HG03039 (cell line): ENCODE measurements around the gene NOTCH4.
"Not testable (repeated sequence)": the region's sequence is repeated elsewhere in the genome, so short reads cannot be mapped to it uniquely, and the experiment has no call there.

Experiments
- ATAC-seq: cut with Tn5 transposase; IDR thresholded peaks from one replicate; pipeline ENCODE4 v1.9.1; 2021; ENCODE audit warnings: mild to moderate bottlenecking, moderate library complexity; ENCODE audit not compliant: unreplicated experiment

Gene NOTCH4

DNA sequence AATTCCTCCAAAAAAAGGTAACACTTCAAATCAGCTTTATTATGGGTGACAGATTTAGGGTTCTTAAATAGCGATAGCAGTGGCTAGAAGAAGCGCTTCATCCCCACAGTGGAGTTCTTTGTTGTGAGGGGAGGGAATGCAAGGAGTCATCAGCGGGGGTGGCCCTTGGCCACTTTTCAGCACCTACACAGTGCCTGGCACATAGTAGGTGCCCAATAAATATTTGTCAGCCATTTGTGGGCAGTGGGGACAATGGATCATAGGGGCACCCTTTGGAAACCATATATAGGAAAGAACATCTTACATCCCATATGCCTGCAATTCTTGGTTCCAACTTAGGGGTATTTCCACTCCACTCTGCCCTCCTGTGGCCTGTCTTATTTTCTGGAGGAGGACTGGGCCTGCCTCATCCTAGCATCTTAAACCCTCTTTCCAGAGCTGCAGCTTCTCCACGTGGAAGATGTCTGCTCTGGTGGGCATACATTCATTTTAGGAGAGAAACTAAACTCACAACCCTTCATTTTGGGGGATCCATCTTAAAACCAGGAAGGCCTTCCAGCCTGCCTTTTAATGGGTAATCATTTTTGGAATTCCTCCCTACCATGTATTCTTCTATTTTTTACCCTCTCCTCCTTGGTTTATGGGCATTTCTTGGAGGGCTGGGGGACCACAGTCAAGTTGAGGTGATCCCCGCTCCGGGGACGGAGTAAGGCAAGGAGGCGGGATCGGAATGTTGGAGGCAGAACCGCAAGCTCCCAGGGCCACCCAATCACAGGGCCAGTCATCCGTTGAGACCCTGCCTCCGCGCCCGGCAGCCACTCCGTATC lies 28.8 kb downstream of the NOTCH4 start:
- ATAC-seq = no peak

GRCh38 chr6:32194388-32194787 lies 29.5 kb downstream of the NOTCH4 start:
- no peak for ATAC-seq

- not testable (repeated sequence) for ATAC-seq
Measured at GRCh38 chr6:32193096-32193495, 30.8 kb downstream of the NOTCH4 start.

- no peak for ATAC-seq
Measured at GRCh38 chr6:32192608-32193039, 31.2 kb downstream of the NOTCH4 start, which contains the start of gene GPSM3. Gene GPSM3 (minus strand): TSS chr6:32192643. CDS start chr6:32192513, 130 bp downstream.

DNA sequence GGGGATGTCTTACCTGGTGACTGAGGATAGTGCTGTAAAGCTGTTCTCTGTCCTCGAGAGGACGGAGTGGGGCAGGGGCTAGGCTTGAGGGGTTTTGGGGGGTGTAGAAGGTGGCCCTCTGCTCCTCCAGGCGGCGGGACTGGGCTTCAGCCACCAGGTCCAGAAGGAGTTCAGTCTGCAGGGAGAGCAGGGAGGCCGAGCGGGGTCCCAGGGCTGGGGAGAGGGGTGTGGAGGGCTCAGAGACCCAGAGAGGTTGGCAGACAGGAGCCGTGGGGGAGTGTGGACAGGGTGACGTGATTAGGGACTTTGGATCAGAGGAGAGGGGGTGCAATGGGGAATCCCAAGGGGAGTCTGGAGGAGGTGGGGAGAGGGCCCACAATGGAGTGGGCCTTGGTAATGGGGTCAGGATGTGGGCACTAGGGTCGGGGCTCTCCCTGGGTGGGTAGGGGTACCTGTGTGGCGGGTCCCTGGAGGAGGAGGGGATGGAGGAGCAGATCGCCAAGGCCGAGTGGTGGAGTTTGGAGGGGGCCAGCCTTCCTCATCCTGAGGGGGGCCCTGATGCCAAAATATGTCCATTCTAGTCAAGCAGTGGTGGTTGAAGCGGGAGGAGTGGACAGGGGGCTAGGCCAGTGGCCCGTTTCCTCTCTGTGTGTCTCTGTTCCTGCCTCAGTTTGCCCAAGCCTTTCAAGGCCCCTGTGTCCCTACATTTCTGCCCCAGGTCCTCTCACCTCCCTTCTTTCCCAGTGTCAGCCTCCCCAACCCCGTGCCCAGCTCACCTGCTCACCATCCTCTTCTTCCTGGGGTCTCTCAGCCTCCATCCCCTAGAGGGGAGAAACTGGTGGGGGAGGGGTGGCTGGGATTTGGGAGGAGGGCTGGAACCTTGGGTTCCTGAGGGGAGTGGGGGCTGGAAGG lies 31.9 kb downstream of the NOTCH4 start:
- ATAC-seq = no peak

DNA sequence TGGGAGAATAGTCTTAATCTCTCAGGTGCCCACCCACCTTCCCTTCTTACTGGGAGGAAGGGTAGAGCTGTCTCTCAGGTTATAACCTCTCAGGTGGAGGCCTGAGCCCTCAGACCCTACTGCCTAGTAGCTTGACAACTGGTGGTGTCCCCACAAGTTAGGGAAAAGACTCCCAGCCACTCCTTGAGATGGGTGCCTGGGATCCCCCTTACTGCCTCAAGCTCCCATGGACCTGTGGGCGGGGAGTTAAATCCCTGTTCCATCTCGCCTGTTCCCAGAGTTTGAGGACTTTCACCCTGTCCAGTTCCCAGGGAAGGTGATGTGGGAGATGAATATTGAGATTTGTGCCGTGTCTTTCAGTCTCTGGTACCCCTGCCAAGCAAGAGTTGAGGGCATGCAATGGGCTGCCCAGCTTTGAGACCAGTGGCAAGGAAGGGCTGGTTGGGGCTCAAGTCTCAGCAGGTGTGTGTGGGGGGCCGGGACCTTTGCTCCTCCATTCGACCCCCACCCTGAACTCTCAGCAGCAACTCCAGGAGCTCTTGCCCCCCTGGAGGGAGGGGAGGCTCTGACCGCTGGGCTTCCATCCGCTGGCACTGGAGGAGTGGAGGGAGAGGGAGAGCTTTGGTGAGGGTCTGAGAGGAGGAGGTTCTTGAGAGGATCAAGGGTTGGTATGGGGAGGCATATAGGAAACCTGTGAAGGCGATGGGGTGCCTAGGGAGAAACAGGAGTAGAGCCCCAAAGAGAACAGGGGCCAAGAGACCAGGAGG lies 32.8 kb downstream of the NOTCH4 start:
- no peak for ATAC-seq

DNA sequence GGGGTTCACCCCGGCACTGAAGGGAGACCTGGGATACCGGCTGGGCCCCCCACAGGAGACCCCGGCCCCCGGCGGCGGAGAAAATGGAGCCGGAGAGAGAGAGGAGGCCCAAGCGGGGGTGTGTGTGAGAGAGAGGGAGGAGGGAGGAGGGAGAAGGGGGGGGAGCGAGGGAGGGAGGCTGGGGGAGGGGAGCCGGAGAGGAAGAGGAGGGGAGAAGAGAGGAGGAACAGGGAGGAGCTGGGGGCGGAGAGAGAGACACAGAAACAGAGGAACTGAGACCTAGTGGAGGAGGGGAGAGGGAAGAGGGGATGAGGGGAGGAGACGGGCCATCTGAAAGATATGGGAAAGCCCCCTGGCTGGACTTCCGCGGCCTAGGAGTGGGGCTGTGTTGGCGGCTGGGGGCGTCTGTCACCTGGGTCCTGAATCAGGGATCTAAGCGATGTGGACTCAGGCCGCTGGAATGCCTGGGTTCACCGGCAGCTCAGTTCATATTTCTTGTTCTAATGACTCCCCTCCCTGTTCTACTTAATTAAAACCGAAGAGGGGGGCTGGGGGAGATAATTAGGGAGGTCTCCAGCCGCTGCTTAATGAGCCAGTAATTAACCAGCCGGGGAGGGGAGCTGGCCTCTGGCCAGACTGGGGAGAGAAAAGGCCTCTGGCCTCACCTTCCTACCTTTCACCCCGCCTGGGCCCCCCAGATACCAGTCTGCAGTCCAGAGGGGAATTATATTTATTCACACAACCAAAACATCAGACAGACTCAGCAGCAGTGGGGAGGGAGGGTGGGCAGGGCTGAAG lies 33.6 kb downstream of the NOTCH4 start, which contains the start of gene PBX2:
TSS of gene PBX2 (minus strand) at position 149 of the 798 bp plus-strand sequence. CDS start 287 bp downstream, outside the sequence.
- ATAC-seq = peak; percentile 43

- no peak for ATAC-seq
Measured at GRCh38 chr6:32189742-32190053, 34.2 kb downstream of the NOTCH4 start.

- ATAC-seq = no peak
Measured at GRCh38 chr6:32189069-32189741, 34.7 kb downstream of the NOTCH4 start.

DNA sequence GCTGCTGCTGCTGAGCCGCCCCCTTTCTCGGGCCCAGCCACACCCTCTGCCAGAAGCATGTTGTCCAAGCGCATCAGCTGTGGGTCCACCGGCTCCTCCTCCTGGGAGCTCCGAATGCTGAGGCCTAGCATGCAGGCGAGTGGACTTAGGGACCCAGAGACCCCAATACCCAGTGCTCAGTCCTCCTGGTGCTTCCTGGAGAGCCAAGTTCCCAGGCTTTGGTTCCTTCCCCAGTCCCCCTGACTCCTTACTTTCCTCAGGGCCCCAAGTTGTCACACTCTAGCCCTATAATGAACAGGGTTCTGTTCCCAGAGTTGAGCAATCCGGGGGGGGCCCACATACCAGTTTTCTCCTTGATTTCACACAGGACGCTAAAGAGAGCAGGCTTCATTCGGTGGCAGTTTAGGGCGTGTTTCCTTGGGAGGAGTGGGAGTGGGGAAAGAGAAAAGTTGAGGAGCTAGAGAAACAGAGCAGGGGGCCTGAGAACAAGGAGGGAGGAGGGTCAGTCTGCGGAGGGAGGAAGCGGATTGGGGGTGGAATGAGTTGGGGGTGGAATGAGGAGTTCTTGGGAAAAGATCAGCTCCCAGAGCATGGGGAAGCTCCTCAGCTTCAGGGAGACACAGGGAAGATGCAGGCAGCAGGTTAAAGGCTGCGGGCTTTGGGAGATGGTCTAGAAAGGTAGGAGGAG lies 35.3 kb downstream of the NOTCH4 start:
- no peak for ATAC-seq

- not testable (repeated sequence) for ATAC-seq
Measured at GRCh38 chr6:32187725-32188380, 36.0 kb downstream of the NOTCH4 start.

DNA sequence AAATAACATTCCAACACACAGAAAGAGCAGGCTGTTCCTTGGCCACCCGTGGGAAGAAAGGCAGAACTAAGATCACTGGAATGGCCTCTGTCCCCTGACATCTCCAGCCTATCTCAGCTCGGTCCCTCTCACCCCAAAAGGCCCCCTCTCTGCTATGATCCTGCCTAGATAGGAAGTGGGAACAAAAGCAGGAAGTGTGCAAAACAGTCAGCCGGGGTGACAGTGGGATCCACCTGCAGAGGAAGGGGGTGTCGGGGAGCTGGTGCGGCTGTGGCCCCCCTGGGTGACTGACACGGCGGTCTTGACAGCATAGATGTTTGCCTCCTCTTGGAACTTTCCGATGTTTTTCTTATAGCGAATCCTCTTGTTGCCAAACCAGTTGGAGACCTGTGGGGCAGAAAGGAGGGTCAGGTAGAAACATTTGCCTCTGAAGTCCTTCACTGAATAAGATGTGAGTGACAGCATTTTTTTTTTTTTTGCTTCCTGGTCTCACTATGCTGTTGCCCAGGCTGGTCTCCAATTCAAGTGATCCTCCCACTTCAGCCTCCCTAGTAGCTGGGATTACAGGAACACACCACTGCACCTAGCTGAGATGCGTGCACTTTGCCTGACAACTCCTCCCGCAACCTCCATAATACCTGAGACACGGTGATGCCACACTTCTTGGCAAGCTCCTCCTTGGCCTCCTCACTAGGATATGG lies 36.7 kb downstream of the NOTCH4 start:
- no peak for ATAC-seq

GRCh38 chr6:32186151-32186840 lies 37.6 kb downstream of the NOTCH4 start:
- ATAC-seq = not testable (repeated sequence)

DNA sequence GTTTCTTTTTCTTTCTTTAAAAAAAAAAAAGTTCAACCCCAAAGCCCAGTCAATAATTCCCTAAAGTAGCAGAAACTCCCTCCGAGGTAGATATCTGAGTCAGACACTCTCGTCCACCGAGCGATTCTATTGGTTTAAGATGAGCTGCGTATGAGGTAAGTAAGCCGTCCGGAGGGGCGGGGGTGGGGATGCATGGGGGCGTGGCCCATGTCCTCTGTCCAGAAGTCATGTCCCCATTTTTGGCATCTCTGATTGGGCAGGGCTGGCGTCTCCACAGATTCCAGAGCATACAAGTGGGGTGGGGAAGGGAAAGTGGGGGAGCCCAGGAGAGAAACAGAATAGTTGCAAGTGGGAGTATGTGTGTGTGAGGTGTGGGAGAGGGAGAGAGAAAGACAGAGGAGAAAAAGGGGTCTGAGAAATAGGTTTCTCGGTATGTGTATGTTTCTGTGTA lies 38.2 kb downstream of the NOTCH4 start:
- ATAC-seq = not testable (repeated sequence)

GRCh38 chr6:32184084-32184640 lies 39.7 kb downstream of the NOTCH4 start, which contains the start of gene AGER:
Gene AGER (minus strand): TSS chr6:32184253. CDS start chr6:32184222, 31 bp downstream.
- ATAC-seq = no peak

GRCh38 chr6:32183483-32184083 lies 40.3 kb downstream of the NOTCH4 start:
- no peak for ATAC-seq
